Measurements from ENCODE around the gene SORCS2. TPM values are rescaled to one million over a fixed set of nuclear protein-coding genes. Genes with fewer than 3 reads are reported as not detected.

SORCS2 gene
- total RNA-seq, 2 experiments from 2014 or later = 0.07 to 0.15 TPM

DNA sequence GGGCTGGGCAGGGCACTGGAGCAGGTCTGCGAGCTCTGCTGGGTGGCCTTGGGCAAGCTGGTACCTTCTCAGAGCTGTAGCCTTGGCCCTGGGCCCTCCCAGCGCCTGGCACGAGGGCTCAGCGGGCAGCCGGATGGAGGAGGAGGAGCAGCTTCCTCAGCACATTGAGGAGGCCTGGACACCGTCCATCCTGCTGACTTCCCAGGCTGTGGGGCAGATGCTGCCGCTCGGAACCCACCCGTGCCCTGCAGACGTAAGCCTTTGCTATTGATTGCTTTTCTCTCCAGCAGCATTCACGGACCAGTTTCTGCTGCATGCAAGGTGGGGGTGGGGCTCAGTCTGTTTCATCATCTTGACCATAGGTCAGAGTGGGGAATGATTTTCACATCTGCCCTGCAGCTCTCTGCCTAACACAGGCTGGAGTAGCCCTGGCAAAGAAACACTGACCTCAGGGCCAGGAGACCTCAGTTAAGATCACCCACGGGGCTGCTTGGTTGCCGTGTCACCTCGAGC lies 323.1 kb downstream of the SORCS2 start:
- DNase-seq = no peak
- peaks cover 13% of the 10 kb centered on the region for H3K27me3 Mint-ChIP-seq (ENCODE audit: low read depth)
- intact Hi-C loops (cut with micrococcal nuclease) = no loop called here
- no peak overlapping the region for H3K4me3 Mint-ChIP-seq
- CTCF ChIA-PET = no interaction called here
- no peak overlapping the region for H3K27ac Mint-ChIP-seq
- H3K36me3 Mint-ChIP-seq (ENCODE audit: low read depth) = no peaks in the 10 kb centered on the region
- H3K9me3 Mint-ChIP-seq = no peaks in the 10 kb centered on the region
- no peaks in the 10 kb centered on the region for H3K4me1 Mint-ChIP-seq (ENCODE audit: low read depth)

DNA sequence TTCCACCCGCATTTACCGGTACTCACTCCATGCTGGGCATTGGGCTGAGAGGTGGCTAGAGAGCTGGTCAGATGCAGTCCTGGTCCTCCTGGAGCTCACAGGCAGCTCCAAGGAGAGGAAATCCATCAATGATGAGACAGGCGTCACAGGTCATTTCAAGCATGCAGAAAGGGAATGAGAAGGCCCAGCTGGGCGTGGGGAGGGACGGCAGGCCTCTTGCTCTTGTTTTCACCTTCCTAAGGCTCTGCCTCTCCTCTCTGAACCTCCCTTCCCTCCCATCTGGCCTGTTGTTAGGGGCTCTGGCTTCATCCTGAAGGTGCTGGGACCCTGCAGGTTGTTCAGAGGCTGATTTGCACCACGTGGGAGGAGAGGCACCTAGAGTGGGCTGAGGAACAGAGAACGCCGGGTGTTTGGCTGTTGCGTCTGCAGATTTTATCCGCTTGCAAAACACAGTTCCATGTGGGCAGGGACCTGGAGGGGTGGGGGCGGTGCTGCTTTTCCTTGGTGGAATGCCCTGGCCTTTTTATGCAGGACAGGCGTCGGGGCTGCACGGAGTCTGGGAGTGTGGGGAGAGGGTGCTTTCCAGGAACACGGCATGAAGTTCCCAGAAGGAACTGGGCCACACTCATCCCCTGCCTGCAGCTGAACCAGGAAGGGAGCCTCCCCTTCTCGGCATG lies 323.9 kb downstream of the SORCS2 start:
- H3K36me3 Mint-ChIP-seq (ENCODE audit: low read depth) = no peaks in the 10 kb centered on the region
- CTCF ChIA-PET = no interaction called here

DNA sequence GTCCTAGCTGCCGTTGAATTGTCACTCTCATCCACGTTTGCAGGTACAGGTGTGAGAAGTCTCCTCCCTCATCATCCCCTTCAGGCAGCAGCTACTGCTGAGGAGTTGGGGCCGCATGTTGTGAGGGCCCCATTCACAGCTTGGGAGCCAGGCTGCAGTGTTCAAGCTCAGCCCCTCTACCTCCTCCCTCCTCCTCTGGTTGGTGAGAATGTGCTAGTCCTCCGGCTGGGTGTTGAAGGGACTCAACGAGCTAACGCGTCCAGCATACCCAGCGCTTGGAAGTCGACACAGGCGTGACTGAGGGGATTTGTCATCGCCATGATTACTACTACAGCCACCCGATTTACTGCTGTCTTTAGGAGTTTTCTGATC lies 324.4 kb downstream of the SORCS2 start:
- H3K4me3 Mint-ChIP-seq = no peak overlapping the region
- H3K4me1 Mint-ChIP-seq (ENCODE audit: low read depth) = no peaks in the 10 kb centered on the region
- intact Hi-C loops (cut with micrococcal nuclease) = no loop called here
- peaks cover 7% of the 10 kb centered on the region for H3K27me3 Mint-ChIP-seq (ENCODE audit: low read depth)
- H3K36me3 Mint-ChIP-seq (ENCODE audit: low read depth) = no peaks in the 10 kb centered on the region
- CTCF ChIA-PET = no interaction called here
- DNase-seq = no peak
- H3K9me3 Mint-ChIP-seq = no peaks in the 10 kb centered on the region
- H3K27ac Mint-ChIP-seq = no peak overlapping the region

More for the DNA sequence above, 323.9 kb downstream of the SORCS2 start:
- intact Hi-C loops (cut with micrococcal nuclease) = no loop called here
- no peaks in the 10 kb centered on the region for H3K4me1 Mint-ChIP-seq (ENCODE audit: low read depth)
- no peaks in the 10 kb centered on the region for H3K9me3 Mint-ChIP-seq
- no peak overlapping the region for H3K4me3 Mint-ChIP-seq
- H3K27me3 Mint-ChIP-seq (ENCODE audit: low read depth) = peaks cover 7% of the 10 kb centered on the region
- DNase-seq = no peak
- no peak overlapping the region for H3K27ac Mint-ChIP-seq

DNA sequence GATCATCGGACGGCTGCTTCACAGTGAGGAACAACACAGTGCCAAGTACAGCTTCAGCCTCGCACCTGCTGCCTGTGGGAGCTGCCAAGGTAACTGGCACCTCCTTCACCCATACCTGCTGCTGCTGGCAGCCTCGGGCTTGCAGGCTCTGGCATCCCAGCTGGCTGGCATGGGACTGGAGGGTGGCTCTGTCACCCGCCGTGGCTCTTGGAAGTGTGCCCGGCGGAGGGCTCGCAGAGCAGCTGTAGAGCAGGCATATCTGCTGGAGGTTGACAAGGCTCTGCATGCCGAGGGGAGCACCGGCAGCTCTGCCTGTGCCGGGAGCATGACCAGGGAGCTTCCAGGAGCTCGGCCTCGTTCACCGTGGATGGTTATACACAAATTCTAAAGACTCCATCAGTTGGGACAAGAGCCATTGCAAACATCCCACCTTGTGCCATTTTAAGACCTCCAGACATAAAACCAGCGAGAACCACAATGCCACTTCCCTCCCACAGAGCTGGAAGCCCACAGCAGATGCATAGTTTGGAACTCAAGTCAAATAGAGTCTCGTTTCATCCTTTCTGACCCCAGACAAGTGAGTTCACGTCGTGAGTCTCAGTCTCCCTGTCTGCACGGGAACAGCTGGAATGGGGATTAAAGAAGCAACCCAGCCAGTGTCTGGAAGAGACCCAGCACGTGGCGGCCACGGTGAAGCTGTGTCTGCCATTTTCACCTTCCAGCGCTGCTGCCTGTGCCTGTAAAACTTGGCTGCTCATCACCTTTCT lies 326.7 kb downstream of the SORCS2 start:
- intact Hi-C loops (cut with micrococcal nuclease) = no loop called here
- Mint-ChIP-seq H3K27ac (no peak overlapping the region), H3K4me1 (ENCODE audit: low read depth) (no peaks in the 10 kb centered on the region), H3K4me3 (no peak overlapping the region), H3K36me3 (ENCODE audit: low read depth) (no peaks in the 10 kb centered on the region), H3K9me3 (no peaks in the 10 kb centered on the region), H3K27me3 (ENCODE audit: low read depth) (peaks cover 17% of the 10 kb centered on the region)
- DNase-seq = no peak
- CTCF ChIA-PET = no interaction called here

DNA sequence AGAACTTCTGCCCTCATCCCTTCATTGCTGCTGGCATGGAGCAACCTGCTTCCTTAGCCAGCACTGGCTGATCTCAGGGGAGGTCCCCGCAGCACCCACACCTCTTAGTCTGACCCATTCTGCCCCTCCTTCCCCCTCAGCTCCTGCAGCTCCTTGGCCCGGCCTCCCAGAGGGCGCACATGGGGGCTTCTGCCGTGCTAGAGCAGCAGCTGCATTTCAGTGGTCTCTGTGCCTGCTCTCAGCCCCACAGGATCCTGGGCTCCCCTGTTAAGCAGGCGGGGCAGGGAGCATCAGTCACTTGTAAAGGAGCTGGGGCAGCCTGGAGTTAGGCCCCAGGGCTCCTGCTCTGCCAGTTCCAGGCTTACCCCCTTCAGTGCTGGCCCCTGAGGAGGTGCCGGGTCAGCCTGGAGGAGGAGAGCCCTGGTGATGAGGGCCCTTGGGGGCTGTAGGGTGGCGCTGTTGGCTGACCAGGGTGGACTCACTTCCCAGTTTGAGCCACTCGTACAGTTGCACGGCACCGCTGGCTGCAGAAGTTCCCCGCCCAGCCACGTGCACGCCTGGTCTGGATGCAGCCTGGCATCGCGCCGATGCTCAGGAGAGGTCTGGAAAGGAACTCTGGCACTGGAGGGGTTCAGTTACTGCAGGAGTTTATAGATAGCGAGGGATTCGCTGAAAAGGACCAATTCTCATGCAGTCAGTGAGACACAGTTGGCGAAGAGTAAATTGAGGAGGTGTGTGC lies 327.5 kb downstream of the SORCS2 start:
- intact Hi-C loops (cut with micrococcal nuclease) = no loop called here
- no peak overlapping the region for H3K27ac Mint-ChIP-seq
- no peak overlapping the region for H3K4me3 Mint-ChIP-seq
- CTCF ChIA-PET = no interaction called here
- peaks cover 5% of the 10 kb centered on the region for H3K4me1 Mint-ChIP-seq (ENCODE audit: low read depth)
- no peaks in the 10 kb centered on the region for H3K9me3 Mint-ChIP-seq
- H3K36me3 Mint-ChIP-seq (ENCODE audit: low read depth) = no peaks in the 10 kb centered on the region
- DNase-seq = no peak
- H3K27me3 Mint-ChIP-seq (ENCODE audit: low read depth) = peaks cover 24% of the 10 kb centered on the region

DNA sequence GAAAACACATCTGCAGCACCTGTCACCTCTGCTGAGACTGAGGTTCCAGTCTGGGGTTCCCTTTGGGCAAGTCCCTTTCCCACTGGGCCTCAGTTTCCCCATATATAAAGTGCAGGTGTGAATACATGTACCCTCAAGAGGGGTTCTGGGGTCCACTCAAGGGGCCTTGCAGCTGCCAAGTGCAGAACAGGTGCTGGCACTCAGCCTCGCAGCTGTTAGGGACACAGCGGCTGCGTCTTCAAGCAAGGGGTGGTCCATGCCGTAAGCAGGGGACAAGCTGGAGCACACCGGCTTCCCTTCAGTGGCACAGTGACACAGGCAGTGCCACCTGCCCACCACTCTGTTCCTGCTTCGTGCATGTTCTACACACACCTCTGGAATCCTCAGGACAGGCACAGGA lies 329.3 kb downstream of the SORCS2 start:
- H3K4me1 Mint-ChIP-seq (ENCODE audit: low read depth) = peaks cover 5% of the 10 kb centered on the region
- H3K36me3 Mint-ChIP-seq (ENCODE audit: low read depth) = no peaks in the 10 kb centered on the region
- no peak overlapping the region for H3K27ac Mint-ChIP-seq
- H3K27me3 Mint-ChIP-seq (ENCODE audit: low read depth) = peaks cover 35% of the 10 kb centered on the region
- DNase-seq = no peak
- intact Hi-C loops (cut with micrococcal nuclease) = no loop called here
- H3K4me3 Mint-ChIP-seq = no peak overlapping the region
- CTCF ChIA-PET = no interaction called here
- H3K9me3 Mint-ChIP-seq = no peaks in the 10 kb centered on the region

DNA sequence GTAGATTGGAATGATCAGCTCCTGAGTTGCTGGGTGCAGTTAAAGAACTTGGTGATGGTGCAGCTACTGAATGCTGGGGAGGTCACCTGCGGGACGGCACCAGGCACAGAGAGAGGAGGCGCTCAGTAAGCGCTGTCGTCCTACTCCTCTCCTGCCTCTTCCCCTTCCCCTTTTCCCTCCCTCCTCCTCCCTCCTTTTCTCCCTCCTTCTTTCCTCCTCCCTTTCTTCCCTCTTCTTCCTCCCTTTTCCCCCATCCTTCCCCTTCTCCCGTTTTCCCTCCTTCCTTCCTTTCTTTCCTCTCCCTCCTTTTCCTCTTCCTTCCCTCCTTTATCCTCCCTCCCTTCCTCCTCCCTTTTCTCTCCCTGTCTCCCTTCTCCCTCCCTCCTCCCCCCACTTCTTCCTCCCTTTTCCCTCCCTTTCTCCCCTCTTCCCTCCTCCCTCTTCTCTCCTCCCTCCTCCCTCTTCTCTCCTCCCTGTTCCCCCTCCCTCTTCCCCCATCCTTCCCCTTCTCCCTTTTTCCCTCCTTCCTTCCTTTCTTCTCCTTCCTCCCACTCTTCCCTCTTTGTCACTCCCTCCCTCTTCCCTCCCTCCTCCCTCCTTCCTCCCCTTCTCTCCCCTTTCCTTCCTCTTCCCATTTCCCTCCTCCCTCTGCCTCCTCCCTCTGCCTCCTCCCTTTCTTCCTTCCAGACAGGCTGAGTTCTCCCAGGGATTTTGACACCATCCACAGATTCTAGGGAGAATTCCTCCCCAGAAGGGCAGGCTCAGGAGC lies 330.3 kb downstream of the SORCS2 start:
- Mint-ChIP-seq H3K27me3 (ENCODE audit: low read depth) (peaks cover 31% of the 10 kb centered on the region), H3K27ac (no peak overlapping the region), H3K4me1 (ENCODE audit: low read depth) (peaks cover 5% of the 10 kb centered on the region), H3K36me3 (ENCODE audit: low read depth) (no peaks in the 10 kb centered on the region), H3K9me3 (no peaks in the 10 kb centered on the region), H3K4me3 (no peak overlapping the region)
- CTCF ChIA-PET = no interaction called here
- intact Hi-C loops (cut with micrococcal nuclease) = no loop called here
- DNase-seq = no peak

DNA sequence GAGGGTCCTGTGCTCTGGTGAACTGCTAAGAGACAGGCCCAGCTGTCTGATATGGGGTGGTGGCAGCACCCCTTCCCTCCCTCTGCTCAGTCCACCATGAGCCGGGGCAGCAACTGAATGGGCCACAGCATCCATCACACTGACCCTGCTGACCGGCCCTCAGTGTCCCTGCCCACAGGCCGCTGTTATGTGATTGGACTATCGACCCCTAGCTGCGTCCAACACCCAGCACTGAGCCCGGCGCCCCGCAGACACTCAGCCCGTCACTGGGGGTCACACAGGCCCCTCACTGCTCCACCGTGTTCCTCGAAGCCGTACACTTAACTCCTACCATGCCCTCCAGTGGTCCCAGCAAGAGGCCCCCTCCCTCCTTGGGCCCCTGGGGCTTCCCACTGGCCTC lies 331.2 kb downstream of the SORCS2 start:
- Mint-ChIP-seq H3K9me3 (no peaks in the 10 kb centered on the region), H3K36me3 (ENCODE audit: low read depth) (no peaks in the 10 kb centered on the region), H3K27me3 (ENCODE audit: low read depth) (peaks cover 31% of the 10 kb centered on the region), H3K4me1 (ENCODE audit: low read depth) (peaks cover 5% of the 10 kb centered on the region), H3K4me3 (no peak overlapping the region), H3K27ac (no peak overlapping the region)
- CTCF ChIA-PET = no interaction called here
- no peak for DNase-seq
- intact Hi-C loops (cut with micrococcal nuclease) = no loop called here

DNA sequence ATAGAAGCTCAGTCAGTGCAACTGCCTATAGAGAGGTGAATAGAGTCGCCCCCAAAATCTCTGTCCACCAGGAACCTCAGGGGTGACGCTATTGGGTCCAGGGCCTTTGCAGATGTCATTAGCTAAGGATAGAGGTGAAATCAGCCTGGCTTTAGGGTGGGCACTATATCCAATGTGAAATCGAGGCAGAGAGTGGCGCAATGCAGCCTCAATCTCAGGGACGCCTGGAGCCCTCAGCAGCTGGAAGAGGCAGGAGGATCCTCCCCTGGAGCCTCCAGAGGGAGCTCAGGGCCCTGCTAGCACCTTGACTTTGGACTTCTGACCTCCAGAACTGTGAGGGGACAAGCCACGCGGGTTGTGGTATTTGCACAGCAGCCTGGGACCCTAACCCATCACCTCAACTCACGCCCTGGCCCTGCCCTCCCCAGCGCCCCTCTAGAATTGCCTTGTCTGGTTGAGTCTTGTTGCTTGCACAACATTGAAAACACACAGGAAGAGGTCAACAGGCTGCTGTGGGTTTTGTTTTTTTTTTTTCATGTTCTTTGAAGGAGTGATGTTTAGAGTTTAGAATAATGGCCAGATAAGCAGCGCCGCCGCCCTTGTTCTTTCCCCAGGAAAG lies 331.8 kb downstream of the SORCS2 start:
- CTCF ChIA-PET = no interaction called here
- no peaks in the 10 kb centered on the region for H3K36me3 Mint-ChIP-seq (ENCODE audit: low read depth)
- intact Hi-C loops (cut with micrococcal nuclease) = no loop called here
- peaks cover 5% of the 10 kb centered on the region for H3K4me1 Mint-ChIP-seq (ENCODE audit: low read depth)
- no peak for DNase-seq
- peaks cover 31% of the 10 kb centered on the region for H3K27me3 Mint-ChIP-seq (ENCODE audit: low read depth)
- H3K4me3 Mint-ChIP-seq = no peak overlapping the region
- H3K9me3 Mint-ChIP-seq = no peaks in the 10 kb centered on the region
- H3K27ac Mint-ChIP-seq = no peak overlapping the region

DNA sequence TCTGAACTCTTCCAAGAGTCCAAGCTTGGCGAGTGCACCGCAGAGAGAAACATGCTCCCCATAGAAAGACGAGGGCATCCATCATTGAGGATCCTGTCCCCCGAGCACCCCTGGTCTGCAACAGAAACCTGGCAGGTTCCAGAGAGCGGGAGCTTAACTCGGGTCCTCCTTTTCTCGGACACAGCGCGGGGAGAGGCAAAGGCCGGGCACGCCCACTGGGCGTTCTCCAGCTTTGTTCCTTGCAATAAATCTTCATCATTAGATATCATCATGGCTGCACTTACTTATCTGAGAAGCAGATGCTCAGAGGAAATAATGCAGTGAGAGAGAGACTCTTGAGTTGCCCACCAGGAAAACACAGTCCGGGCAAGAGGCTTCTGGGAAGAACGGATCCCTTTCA lies 332.5 kb downstream of the SORCS2 start:
- Mint-ChIP-seq H3K4me1 (ENCODE audit: low read depth) (peaks cover 5% of the 10 kb centered on the region), H3K27ac (no peak overlapping the region), H3K4me3 (no peak overlapping the region), H3K36me3 (ENCODE audit: low read depth) (no peaks in the 10 kb centered on the region), H3K9me3 (no peaks in the 10 kb centered on the region), H3K27me3 (ENCODE audit: low read depth) (peaks cover 31% of the 10 kb centered on the region)
- CTCF ChIA-PET = no interaction called here
- intact Hi-C loops (cut with micrococcal nuclease) = no loop called here
- DNase-seq = no peak

DNA sequence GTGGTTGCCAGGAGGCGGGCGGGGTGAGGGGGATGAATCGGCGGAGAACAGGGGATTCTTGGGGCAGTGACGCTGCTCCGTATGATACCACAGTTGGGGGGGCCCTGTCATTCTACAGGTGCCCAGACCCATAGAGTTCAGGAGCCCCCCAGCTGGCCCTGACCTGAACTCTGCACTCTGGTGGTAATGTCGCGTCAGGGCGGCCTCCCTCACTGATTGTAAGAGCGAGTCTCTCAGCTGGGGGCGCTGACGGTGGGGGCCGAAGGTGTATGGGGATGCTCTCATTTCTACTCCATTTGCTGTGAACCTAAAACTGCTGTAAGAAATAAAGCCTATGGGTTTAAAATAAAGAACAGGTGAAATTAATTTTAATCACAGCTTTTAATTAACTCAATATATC lies 334.2 kb downstream of the SORCS2 start:
- Mint-ChIP-seq H3K9me3 (no peaks in the 10 kb centered on the region), H3K27ac (no peak overlapping the region), H3K27me3 (ENCODE audit: low read depth) (peaks cover 28% of the 10 kb centered on the region), H3K36me3 (ENCODE audit: low read depth) (no peaks in the 10 kb centered on the region), H3K4me3 (no peak overlapping the region), H3K4me1 (ENCODE audit: low read depth) (peaks cover 5% of the 10 kb centered on the region)
- CTCF ChIA-PET = no interaction called here
- no peak for DNase-seq
- intact Hi-C loops (cut with micrococcal nuclease) = no loop called here
